Measurements from ENCODE around the gene PALLD.

PALLD gene

GRCh38 chr4:168852933-168853713 lies 356.3 kb downstream of the PALLD start:
- H3K27ac Mint-ChIP-seq: no peak overlapping the region
- DNase-seq: no peak

GRCh38 chr4:168853770-168854169 lies 356.9 kb downstream of the PALLD start:
- no peak overlapping the region for H3K27ac Mint-ChIP-seq
- H3K9me3 Mint-ChIP-seq: no peaks in the 10 kb centered on the region
- peaks cover 8% of the 10 kb centered on the region for H3K4me1 Mint-ChIP-seq (ENCODE audit: low read depth)
- H3K27me3 Mint-ChIP-seq: peaks cover 7% of the 10 kb centered on the region
- no peaks in the 10 kb centered on the region for H3K36me3 Mint-ChIP-seq (ENCODE audit: low read depth)
- no peak for DNase-seq
- H3K4me3 Mint-ChIP-seq: no peak overlapping the region

More at GRCh38 chr4:168852933-168853713, 356.3 kb downstream of the PALLD start:
- Mint-ChIP-seq H3K36me3 (ENCODE audit: low read depth) (no peaks in the 10 kb centered on the region), H3K27me3 (peaks cover 9% of the 10 kb centered on the region), H3K9me3 (no peaks in the 10 kb centered on the region), H3K4me1 (ENCODE audit: low read depth) (peaks cover 11% of the 10 kb centered on the region), H3K4me3 (no peak overlapping the region)

GRCh38 chr4:168854350-168854921 lies 357.6 kb downstream of the PALLD start:
- no peak overlapping the region for H3K4me3 Mint-ChIP-seq
- no peak for DNase-seq
- H3K36me3 Mint-ChIP-seq (ENCODE audit: low read depth): no peaks in the 10 kb centered on the region
- peaks cover 12% of the 10 kb centered on the region for H3K27me3 Mint-ChIP-seq
- no peak overlapping the region for H3K27ac Mint-ChIP-seq
- peaks cover 8% of the 10 kb centered on the region for H3K4me1 Mint-ChIP-seq (ENCODE audit: low read depth)
- no peaks in the 10 kb centered on the region for H3K9me3 Mint-ChIP-seq

GRCh38 chr4:168856312-168856711 lies 359.5 kb downstream of the PALLD start:
- H3K4me3 Mint-ChIP-seq: no peak overlapping the region
- H3K9me3 Mint-ChIP-seq: no peaks in the 10 kb centered on the region
- H3K4me1 Mint-ChIP-seq (ENCODE audit: low read depth): peaks cover 10% of the 10 kb centered on the region
- H3K27me3 Mint-ChIP-seq: peaks cover 16% of the 10 kb centered on the region
- H3K27ac Mint-ChIP-seq: no peak overlapping the region
- no peak for DNase-seq
- no peaks in the 10 kb centered on the region for H3K36me3 Mint-ChIP-seq (ENCODE audit: low read depth)

DNA sequence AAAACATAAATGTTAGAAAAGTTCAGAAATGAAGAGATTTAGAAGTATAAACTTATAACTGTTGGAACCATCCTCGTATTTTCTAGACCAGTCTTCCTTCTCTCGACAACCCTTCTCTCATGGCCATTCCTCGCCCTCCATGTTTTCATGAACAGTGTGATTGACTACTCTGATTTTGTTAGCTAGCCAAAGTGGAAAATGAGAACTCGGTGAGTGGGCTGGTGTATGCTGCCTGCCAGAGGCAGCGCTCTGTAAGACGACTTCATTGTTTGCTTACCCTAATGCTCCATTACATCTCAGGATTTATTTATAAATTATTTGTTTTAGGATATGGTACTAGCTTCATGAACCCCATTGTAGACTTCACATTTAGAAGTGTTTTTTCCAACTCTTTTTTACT lies 360.2 kb downstream of the PALLD start:
- Mint-ChIP-seq H3K4me1 (ENCODE audit: low read depth) (peaks cover 10% of the 10 kb centered on the region), H3K4me3 (no peak overlapping the region), H3K27me3 (peaks cover 16% of the 10 kb centered on the region), H3K27ac (no peak overlapping the region), H3K9me3 (no peaks in the 10 kb centered on the region), H3K36me3 (ENCODE audit: low read depth) (no peaks in the 10 kb centered on the region)
- DNase-seq: no peak

GRCh38 chr4:168857546-168858314 lies 360.9 kb downstream of the PALLD start:
- Mint-ChIP-seq H3K27me3 (peaks cover 16% of the 10 kb centered on the region), H3K4me1 (ENCODE audit: low read depth) (peaks cover 10% of the 10 kb centered on the region)
- DNase-seq: no peak

GRCh38 chr4:168859100-168859499 lies 362.2 kb downstream of the PALLD start:
- Mint-ChIP-seq H3K9me3 (no peaks in the 10 kb centered on the region), H3K4me1 (ENCODE audit: low read depth) (peaks cover 9% of the 10 kb centered on the region), H3K27me3 (peaks cover 9% of the 10 kb centered on the region), H3K36me3 (ENCODE audit: low read depth) (no peaks in the 10 kb centered on the region), H3K4me3 (no peak overlapping the region), H3K27ac (no peak overlapping the region)
- DNase-seq: no peak

More at GRCh38 chr4:168857546-168858314, 360.9 kb downstream of the PALLD start:
- no peaks in the 10 kb centered on the region for H3K36me3 Mint-ChIP-seq (ENCODE audit: low read depth)
- H3K9me3 Mint-ChIP-seq: no peaks in the 10 kb centered on the region
- no peak overlapping the region for H3K4me3 Mint-ChIP-seq
- no peak overlapping the region for H3K27ac Mint-ChIP-seq

DNA sequence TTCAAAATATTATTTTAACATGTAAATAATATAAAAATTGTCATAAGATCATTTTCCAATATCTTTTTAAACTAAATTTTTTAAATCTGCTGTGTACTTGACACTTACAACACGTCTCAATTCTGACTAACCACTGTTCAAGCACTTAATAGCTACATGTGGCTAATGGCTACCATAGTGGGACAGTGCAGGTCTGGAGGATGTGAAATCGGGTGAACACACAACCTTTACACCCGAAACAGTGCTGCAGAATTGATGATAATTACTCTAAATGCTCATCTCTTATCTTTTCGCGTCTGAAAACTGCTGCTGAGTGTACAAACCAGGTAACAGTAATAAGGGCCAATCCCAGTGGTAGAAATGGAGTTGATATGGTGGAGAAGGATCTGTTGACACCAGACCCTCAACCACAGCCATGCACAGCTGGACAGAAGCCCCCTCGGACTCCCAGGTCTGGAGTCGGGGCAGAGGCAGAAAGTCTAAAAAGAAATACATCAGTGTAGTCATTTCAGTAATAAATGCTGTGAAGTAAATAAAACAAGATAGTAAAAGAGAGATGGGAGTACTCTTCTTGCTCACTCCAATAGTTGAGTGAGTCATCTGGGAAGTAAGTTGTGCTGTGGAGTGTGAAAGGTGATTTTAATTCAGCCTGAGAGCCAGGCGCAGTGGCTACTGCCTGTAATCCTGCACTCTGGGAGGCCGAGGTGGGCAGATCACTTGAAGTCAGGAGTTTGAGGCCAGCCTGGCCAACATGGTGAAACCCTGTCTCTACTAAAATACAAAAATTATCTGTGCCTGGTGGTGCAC lies 363.2 kb downstream of the PALLD start:
- Mint-ChIP-seq H3K4me1 (ENCODE audit: low read depth) (peaks cover 13% of the 10 kb centered on the region), H3K9me3 (no peaks in the 10 kb centered on the region)
- no peak for DNase-seq

DNA sequence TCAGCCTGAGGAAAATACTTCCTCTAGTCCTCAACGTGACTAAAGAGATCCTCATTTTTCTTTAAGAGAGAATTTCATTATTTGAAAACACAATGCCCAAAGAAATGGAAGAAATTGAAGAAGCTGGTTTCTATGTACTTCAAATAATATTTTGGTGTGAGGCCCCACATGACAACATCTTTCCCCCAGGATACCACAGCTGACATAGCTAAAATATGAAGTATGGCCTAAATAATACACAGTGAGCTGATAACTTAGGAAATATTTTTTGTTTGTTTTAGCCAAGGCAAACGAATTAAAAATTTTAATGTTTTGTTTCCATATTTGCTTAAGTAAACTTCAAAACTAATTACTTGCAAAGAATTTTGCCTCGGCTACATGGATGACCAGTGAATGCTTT lies 364.0 kb downstream of the PALLD start:
- Mint-ChIP-seq H3K27ac (no peak overlapping the region), H3K4me3 (no peak overlapping the region), H3K36me3 (ENCODE audit: low read depth) (no peaks in the 10 kb centered on the region), H3K9me3 (no peaks in the 10 kb centered on the region), H3K27me3 (peaks cover 9% of the 10 kb centered on the region), H3K4me1 (ENCODE audit: low read depth) (peaks cover 13% of the 10 kb centered on the region)
- no peak for DNase-seq

More for the DNA sequence above, 363.2 kb downstream of the PALLD start:
- peaks cover 9% of the 10 kb centered on the region for H3K27me3 Mint-ChIP-seq
- H3K4me3 Mint-ChIP-seq: no peak overlapping the region
- no peak overlapping the region for H3K27ac Mint-ChIP-seq
- no peaks in the 10 kb centered on the region for H3K36me3 Mint-ChIP-seq (ENCODE audit: low read depth)

GRCh38 chr4:168863719-168864647 lies 367.1 kb downstream of the PALLD start:
- no peak overlapping the region for H3K4me3 Mint-ChIP-seq
- peak overlapping the region; percentile 82 for H3K27ac Mint-ChIP-seq
- H3K27me3 Mint-ChIP-seq: peaks cover 10% of the 10 kb centered on the region

DNA sequence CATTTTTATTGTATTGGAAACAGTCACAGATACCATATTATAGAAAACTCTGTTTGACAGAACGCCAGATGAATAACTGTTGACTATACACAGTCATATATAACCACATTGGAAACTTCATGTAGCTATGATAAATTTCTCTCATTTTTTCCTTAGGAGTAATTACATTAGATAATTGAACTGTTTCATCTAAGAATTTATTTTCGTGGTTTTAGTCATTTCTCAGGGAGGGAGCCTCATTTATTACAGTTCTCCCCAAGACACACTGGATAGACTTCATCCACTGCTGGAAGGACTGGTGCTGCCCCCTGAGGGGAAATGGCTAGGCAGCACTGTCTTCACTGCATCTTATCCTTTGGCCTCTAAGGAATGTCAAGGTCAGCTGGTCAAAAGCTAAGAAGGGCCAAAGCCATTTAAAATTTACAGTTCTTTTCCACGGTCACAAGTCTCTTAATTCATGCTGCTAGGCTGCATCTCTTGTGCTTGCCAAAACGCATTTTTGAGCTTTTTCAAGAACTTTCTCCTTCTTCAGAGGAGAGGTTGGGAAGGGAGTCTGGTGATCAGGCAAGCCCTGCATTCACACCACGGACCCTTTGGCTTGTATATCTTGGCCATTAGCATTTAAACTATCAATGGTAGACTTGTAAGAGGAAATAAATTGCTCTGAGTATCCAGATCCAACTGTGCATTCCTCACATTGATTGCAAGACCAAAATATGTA lies 368.1 kb downstream of the PALLD start:
- no peak for DNase-seq
- no peak overlapping the region for H3K4me3 Mint-ChIP-seq
- peaks cover 9% of the 10 kb centered on the region for H3K27me3 Mint-ChIP-seq
- no peaks in the 10 kb centered on the region for H3K36me3 Mint-ChIP-seq (ENCODE audit: low read depth)
- H3K27ac Mint-ChIP-seq: peak overlapping the region; percentile 82
- peaks cover 27% of the 10 kb centered on the region for H3K4me1 Mint-ChIP-seq (ENCODE audit: low read depth)
- H3K9me3 Mint-ChIP-seq: no peaks in the 10 kb centered on the region

More at GRCh38 chr4:168863719-168864647, 367.1 kb downstream of the PALLD start:
- Mint-ChIP-seq H3K4me1 (ENCODE audit: low read depth) (peaks cover 23% of the 10 kb centered on the region), H3K9me3 (no peaks in the 10 kb centered on the region), H3K36me3 (ENCODE audit: low read depth) (no peaks in the 10 kb centered on the region)
- no peak for DNase-seq

DNA sequence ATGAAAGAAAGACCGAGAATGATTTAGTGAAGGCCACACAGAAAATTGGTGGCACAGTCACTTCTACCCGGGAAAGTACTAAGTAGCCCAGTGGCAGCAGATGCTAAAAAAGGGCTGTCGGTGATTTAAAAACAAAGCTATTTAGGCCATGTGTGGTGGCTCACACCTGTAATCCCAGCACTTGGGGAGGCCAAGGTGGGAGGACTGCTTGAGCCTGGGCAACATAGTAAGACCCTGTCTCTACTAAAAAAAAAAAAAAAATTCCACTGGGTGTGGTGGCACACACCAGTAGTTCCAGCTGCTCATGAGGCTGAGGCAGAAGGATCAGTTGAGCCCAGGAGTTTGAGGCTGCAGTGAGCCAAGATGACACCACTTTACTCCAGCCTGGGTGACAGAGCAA lies 369.0 kb downstream of the PALLD start:
- no peaks in the 10 kb centered on the region for H3K36me3 Mint-ChIP-seq (ENCODE audit: low read depth)
- DNase-seq: no peak
- H3K27me3 Mint-ChIP-seq: peaks cover 7% of the 10 kb centered on the region
- H3K4me1 Mint-ChIP-seq (ENCODE audit: low read depth): peaks cover 25% of the 10 kb centered on the region
- H3K9me3 Mint-ChIP-seq: no peaks in the 10 kb centered on the region
- H3K4me3 Mint-ChIP-seq: no peak overlapping the region
- no peak overlapping the region for H3K27ac Mint-ChIP-seq

GRCh38 chr4:168866635-168867034 lies 369.8 kb downstream of the PALLD start:
- Mint-ChIP-seq H3K4me3 (no peak overlapping the region), H3K27ac (no peak overlapping the region), H3K9me3 (no peaks in the 10 kb centered on the region), H3K4me1 (ENCODE audit: low read depth) (peaks cover 25% of the 10 kb centered on the region), H3K36me3 (ENCODE audit: low read depth) (no peaks in the 10 kb centered on the region), H3K27me3 (peaks cover 9% of the 10 kb centered on the region)
- DNase-seq: no peak
